GM21737 (cell line): ENCODE results near the gene KIRREL3.

Experiments
- ATAC-seq: cut with Tn5 transposase; IDR thresholded peaks from one replicate; pipeline ENCODE4 v1.9.1; 2021; ENCODE audit warnings: mild to moderate bottlenecking, moderate library complexity; ENCODE audit not compliant: unreplicated experiment

Gene KIRREL3

GRCh38 chr11:126521196-126521595 lies 479.4 kb downstream of the KIRREL3 start:
- no peak for ATAC-seq

- no peak for ATAC-seq
Observed at GRCh38 chr11:126519764-126520734, 480.5 kb downstream of the KIRREL3 start.

DNA sequence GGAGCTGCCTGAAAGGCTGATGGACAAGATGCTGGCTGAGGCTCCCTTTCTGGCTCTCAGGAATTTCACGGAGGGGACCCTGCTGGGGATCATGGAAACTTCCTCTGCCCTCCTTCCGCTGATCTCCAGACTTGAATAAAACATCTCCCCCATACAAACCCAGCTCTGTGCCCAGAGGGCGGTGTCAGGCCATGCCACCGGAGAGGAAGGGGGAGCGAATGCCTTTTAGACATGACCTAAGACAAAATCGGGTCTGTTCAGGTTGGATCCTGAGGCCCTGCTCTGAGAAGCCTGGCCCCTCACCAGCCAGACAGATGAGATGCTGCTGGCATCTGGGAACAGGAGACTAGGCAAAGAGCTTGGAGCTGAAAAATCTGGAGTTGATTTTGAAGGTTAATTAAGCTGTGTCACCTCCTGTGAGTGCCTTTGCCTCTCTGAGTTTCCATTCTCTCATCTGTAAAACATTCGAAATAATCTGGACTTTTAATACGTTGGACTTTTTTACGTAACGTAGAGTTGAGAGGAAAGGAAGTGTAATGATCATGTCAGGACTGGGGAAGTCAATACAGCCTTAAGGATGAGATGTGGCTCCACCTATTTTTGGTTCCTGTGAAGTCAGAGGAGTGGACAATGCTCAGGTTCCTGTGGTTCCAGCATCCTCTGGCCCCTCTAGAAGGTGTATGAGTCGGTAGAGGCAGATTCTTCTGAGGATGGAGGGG lies 481.4 kb downstream of the KIRREL3 start:
- ATAC-seq, result no peak

DNA sequence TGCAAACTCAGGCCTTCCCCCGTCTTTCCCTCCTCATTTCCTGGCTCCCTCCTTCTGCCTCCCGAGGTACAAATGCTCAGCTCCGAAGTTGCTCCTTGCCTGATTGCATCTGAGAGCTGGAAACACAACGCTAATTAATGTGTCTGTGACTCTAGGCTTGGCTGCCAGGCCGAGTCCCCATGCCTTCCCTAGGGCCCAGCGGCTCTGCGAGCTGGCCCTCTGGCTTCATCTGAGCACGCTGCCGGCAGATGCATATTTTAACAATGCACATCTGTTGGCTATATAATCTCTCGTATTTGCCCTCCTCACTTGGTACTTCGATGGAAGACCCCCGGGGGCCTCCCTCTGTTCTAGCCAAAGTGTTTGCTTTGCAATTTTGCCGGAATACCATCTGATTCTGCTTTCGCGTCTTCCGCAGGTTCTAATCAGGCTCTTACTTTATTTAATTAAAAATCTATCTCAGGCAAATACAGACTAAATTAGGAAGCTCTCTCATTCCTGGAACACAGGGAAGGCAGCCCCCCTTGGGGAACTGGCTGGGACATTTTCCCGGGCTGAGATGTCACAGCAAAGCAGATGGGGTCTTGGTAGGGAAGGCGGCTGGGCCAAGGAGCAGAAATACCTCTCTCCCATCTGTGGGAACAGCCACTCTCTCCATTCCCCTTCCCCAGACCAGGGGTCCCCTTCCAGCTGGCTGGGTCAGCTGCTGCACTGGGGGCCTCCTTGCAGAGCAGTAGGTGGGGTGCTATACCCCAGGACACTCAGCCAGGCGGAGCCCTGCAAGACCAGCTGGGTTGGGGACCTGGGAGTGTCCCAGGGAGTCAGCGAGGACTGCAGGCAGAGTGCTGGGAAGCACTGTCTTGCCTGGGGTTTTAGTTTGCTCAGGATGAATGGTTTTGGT lies 482.2 kb downstream of the KIRREL3 start:
- no peak for ATAC-seq

DNA sequence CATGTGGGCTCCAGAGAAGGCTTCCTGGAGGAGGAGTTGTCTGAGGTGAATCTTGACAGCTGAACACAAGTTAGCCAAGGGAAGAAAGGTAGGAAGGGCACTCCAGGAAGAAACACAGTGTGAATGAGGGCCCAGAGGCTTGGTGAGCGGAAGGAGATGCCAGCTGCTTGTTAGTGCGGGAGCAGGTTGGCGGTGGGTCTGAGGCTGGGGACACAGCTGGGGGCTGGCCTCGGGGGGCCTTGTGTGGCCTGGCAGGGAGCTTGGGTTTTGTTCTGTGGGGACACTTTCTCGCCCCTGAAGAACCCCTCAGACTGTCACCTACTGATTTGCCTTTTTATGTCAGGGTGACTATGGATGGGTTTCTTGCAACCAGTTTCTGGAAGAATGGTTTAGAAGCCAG lies 485.1 kb downstream of the KIRREL3 start:
- no peak for ATAC-seq

DNA sequence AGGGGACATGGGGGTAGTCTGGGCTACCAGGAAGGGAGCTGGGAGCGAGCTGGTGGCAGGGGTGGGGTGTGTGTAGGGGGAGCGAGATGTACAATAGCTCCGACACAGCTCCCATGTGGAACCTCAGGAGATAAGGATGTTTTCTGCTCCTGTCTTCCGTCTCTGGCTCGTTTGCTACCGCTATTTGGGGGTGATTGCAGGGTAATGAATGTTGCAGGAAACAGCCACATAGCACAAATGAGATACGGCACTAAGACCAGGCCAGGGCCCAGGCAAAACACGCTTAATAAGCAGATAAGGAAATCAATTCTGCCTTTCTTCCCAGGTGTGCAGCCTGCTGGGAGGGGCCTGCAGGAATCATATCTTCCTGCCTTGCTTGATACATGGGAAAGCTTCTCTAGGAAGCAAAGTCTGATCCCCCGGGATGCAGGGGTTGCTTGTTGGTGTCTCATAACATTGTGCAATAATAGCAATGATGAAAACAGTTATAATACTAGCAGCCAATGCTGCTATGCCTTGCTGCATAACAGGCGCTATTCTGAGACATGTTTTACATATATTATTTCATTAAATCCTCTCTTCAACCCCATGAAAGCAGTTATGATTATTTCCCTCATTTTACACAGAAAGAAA lies 486.4 kb downstream of the KIRREL3 start:
- no peak for ATAC-seq

DNA sequence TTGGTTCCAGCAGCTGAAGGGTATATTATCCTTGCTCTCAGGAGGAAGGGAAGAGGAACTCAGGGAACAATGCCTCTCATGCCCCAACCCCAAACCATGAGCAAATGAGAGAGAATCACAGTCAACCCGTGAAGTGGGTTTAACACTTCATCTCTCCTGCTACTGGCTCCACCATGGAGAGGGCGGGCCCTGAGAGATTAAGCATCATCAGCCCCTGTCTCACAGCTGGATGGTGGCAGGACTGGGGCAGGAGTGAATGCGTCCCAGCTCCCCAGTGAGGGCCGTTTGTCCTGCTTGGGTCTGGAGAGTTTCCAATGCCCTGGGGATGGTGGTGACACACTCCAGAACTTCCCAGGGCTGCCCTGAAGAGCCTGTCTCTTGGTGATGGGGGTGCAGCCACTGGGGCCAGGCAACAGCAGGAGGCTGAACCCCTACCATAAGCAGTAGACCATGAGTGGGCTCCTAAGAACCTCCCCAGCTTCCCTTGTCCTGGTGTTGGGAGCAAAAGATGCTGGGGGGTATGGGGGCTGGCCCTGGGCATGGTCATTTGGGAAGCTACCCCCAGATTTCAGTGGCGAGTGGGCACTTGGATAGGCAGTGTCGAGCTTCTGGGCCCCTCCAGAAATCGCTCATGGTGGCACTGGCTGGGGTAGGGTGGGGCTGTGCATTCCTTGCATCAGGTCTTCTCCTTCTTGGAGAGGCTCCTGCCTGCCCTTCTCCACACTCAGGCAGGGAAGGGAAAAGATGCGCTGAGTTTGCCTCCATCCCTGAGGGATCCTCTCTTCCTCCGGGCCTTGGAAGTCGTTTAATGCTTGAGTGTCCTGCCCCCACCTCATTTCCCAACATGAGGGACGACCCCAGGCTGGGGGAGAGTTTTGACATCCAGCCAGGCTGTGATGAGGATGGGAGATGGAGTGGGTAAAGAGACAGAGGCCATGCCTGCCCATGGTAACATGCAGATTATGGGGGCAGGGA lies 487.5 kb downstream of the KIRREL3 start:
- no peak for ATAC-seq

GRCh38 chr11:126512251-126512650 lies 488.3 kb downstream of the KIRREL3 start:
- ATAC-seq, result no peak

DNA sequence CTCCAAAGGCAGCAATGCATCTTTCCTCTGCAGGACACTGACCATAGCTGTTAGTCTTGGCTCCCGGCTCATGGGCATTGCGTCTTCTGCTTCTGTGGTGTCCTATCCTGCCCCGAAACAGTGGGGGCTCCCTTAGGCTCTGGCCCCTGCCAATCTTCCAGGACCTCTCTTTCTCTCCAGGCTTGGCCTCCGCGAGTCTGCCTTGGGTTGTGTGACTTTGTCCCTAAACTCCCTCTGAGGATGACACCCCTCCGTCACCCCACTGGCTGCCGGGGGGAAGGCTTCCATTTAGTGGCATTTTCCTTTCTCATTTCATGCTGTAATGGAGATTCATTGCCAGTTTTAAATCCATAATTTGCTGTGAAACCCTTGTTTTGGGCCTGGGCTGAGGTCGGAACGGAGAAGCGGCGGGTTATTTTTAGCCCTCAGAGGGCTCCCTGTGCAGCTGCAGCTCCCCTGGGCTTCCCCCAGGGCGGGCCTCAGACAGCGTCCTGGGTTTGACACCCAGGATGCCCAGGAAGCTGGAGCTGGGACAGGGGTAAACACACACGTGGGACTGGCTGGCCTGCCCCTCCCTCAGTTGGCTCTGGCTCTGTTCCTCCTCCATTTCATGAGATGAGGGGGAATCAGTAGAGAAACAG lies 489.0 kb downstream of the KIRREL3 start:
- no peak for ATAC-seq

DNA sequence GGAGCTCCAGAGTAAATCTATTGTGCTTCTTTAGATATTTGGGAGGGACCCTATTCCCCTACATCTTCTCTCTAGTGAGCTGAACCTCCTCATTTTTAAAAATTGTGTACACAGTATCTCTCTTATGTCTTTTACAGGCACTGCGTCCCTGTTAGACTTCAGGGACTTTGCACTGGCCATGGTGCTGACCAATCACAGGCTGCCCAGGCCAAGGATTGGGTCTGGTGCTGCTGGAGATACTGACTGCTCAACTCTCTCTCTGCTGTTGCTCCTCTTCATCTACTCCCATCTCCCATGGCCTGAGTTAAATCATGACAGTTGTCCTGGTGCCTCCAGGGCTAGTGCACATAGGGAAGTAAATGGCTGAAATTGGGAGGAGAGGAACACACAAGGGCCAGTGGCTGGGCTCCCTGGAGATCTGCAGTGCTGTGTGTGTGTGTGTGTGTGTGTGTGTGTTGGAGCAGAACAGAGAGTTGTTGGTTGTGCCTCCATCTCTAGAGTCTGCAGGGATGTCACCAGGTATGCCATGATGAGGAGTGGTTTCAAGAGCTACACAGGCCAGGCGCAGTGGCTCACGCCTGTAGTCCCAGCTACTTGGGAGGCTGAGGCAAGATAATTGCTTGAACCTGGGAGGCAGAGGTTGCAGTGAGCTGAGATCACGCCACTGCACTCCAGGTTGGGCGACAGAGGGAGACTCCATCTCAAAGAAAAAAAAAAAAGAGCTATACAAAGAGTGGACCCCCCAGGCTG lies 489.8 kb downstream of the KIRREL3 start:
- no peak for ATAC-seq

- no peak for ATAC-seq
Observed at GRCh38 chr11:126507646-126508045, 492.9 kb downstream of the KIRREL3 start.

DNA sequence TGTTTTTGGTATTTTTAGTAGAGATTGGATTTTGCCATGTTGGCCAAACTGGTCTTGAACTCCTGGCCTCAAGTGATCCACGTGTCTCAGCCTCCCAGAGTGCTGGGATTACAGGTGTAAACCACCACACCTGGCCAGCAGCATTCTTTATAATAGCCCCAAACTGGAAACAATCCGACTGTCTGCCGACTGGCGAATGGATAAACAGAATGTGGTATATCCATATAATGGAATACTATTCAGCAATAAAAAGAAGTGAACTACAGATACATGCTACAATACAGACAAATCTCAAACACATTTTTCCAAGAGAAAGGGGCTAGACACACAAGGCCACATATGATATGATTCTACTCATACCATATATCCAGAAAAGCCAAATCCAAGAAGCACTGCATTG lies 493.8 kb downstream of the KIRREL3 start:
- no peak for ATAC-seq

GRCh38 chr11:126502982-126503381 lies 497.6 kb downstream of the KIRREL3 start:
- ATAC-seq, result no peak

GRCh38 chr11:126502159-126502558 lies 498.4 kb downstream of the KIRREL3 start:
- ATAC-seq, result no peak

GRCh38 chr11:126501641-126502040 lies 498.9 kb downstream of the KIRREL3 start:
- ATAC-seq, result no peak

- no peak for ATAC-seq
Observed at GRCh38 chr11:126500981-126501380, 499.6 kb downstream of the KIRREL3 start.

DNA sequence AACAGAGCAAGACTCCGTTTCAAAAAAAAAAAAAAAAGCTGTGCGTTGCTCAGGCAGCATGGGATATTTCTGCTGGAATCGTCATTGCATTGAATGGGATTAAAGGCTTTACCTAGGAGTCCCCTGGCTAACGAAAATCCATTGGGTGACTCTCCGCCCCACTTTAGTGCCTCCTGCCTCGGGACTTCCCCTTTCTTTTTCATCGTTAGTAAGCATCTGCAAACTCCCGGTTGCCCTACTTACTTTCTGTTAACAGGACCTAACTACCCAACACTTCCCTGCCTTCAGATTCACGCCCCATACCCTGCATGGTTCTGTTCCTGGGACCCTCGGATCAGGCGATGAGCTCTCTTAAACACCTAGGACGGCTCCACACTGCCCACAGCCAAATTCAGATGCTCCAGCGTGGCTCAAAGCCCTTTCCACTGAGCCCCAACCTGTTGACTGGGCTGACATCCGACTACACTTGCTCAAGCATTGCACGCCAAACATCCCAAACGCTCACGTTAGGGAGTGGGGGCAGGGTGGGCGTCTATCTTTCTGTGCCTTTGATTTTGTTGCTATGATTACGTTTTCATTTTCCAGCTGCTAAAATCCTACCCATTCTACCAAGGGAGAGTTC lies 501.3 kb downstream of the KIRREL3 start:
- ATAC-seq, result no peak

GRCh38 chr11:126498281-126498680 lies 502.3 kb downstream of the KIRREL3 start:
- no peak for ATAC-seq
